ENCODE measurements around the gene PLK2.
A peak's percentile ranks its signal among the peaks of the same experiment; 100 is the strongest.

PLK2 gene

DNA sequence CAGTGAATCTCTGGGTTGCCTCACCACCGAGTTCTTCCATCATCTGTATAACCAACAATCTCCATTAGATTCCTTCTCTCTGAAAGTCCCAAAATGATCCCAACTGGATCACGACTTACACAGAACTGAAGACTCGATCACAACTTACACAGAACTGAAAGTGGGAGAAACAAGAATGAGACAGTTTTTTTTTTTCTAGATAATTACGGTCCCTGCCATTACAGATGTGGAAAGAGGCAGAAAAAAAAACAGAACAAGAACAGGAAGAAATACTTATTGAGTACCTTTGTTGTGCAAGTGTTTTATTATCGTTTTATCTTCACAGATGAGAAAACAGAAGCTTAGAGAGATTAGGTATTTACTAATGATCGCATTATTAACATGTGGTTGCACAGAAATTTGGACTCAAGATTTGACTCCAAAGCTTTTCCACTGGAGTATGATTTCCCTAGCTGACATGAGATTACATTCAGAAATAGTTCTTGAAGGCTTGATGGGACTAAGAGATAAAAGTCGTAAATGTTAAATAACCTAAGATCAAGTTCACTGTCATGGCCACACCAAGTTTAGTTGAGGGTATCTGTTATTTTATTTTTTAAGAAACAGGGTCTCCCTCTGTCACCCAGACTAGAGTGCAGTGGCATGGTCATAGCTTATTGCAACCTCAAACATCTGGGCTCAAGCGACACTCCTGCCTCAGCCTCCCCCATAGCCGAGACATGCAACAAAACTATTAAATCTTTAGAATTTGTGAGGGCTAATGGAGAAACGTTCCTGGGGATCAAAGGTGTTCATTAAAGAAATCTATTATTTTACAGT is 8.9 kb downstream of the PLK2 start:
- TF ChIP-seq, protein P1, sequence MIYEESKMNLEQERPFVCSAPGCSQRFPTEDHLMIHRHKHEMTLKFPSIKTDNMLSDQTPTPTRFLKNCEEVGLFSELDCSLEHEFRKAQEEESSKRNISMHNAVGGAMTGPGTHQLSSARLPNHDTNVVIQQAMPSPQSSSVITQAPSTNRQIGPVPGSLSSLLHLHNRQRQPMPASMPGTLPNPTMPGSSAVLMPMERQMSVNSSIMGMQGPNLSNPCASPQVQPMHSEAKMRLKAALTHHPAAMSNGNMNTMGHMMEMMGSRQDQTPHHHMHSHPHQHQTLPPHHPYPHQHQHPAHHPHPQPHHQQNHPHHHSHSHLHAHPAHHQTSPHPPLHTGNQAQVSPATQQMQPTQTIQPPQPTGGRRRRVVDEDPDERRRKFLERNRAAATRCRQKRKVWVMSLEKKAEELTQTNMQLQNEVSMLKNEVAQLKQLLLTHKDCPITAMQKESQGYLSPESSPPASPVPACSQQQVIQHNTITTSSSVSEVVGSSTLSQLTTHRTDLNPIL (CRISPR knock-in tag; IDR thresholded peaks at IDR 0.05; ENCODE audit: low read depth) = 0 out of 2 replicates have a peak, but pooled peaks have one; percentile 28
- TF ChIP-seq, protein P2, sequence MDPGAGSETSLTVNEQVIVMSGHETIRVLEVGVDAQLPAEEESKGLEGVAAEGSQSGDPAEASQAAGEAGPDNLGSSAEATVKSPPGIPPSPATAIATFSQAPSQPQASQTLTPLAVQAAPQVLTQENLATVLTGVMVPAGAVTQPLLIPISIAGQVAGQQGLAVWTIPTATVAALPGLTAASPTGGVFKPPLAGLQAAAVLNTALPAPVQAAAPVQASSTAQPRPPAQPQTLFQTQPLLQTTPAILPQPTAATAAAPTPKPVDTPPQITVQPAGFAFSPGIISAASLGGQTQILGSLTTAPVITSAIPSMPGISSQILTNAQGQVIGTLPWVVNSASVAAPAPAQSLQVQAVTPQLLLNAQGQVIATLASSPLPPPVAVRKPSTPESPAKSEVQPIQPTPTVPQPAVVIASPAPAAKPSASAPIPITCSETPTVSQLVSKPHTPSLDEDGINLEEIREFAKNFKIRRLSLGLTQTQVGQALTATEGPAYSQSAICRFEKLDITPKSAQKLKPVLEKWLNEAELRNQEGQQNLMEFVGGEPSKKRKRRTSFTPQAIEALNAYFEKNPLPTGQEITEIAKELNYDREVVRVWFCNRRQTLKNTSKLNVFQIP (CRISPR knock-in tag; IDR thresholded peaks at IDR 0.05; ENCODE audit: borderline replicate concordance, low read depth) = no peak

DNA sequence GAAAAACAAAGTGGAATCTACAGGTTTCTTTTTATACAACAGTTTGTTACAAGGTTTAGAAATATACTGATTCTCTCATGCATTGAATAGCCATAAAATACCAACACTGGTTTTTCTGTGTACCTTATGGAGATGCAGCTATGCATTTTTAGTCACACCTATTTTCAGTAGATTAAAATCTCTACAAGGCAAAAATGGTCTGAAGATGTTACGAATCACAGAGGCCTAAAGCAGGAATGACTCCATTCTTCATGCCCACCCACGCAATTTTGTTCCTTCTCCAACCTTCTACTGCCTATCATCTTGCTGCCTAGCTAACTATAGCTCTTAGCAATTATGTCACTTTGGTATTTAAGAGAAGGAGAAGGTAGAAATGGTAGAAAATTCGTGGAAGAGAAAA is 9.9 kb downstream of the PLK2 start:
- TF ChIP-seq ESRRG (CRISPR knock-in tag; IDR thresholded peaks at IDR 0.05) (no peak), PPARA (CRISPR knock-in tag; IDR thresholded peaks at IDR 0.05; ENCODE audit: borderline replicate concordance) (no peak), ZNF8 (CRISPR knock-in tag; IDR thresholded peaks at IDR 0.05) (no peak), RARB (CRISPR knock-in tag; IDR thresholded peaks at IDR 0.05) (no peak), OSR1 (CRISPR knock-in tag; IDR thresholded peaks at IDR 0.05) (no peak), CSDC2 (CRISPR knock-in tag; IDR thresholded peaks at IDR 0.05) (no peak), ZFP3 (CRISPR knock-in tag; IDR thresholded peaks at IDR 0.05) (no peak), ZFP30 (CRISPR knock-in tag; IDR thresholded peaks at IDR 0.05) (no peak), SNAI2 (CRISPR knock-in tag; IDR thresholded peaks at IDR 0.05) (no peak), ZNF565 (CRISPR knock-in tag; conservative IDR thresholded peaks at IDR 0.05; ENCODE audit: low read depth) (no peak)
- TF ChIP-seq, protein P3, sequence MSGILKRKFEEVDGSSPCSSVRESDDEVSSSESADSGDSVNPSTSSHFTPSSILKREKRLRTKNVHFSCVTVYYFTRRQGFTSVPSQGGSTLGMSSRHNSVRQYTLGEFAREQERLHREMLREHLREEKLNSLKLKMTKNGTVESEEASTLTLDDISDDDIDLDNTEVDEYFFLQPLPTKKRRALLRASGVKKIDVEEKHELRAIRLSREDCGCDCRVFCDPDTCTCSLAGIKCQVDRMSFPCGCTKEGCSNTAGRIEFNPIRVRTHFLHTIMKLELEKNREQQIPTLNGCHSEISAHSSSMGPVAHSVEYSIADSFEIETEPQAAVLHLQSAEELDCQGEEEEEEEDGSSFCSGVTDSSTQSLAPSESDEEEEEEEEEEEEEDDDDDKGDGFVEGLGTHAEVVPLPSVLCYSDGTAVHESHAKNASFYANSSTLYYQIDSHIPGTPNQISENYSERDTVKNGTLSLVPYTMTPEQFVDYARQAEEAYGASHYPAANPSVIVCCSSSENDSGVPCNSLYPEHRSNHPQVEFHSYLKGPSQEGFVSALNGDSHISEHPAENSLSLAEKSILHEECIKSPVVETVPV (CRISPR knock-in tag; IDR thresholded peaks at IDR 0.05) = no peak
- ATAC-seq = no peak

More for the DNA sequence above, 8.9 kb downstream of the PLK2 start:
- peak; percentile 9 for ATAC-seq

DNA sequence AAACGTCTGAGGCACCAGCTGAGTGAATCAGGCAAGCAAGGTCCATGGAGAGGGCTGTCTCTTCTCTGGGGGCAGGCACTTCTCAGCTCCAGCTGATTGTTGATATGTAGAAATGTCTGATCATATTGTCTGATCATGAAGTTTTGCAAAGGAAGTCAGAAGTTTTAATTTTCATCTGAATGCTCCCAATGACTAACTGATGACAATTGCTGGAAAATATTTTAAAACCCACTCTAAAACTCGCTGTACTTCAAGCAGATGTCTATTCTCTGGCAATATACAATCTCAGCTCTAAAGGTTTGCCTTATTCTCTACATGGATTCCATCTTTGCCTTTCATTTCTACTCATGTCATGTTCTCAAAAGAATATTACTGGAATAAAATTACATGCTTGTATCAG is 12.7 kb downstream of the PLK2 start:
- TF ChIP-seq ZNF70 (CRISPR knock-in tag; IDR thresholded peaks at IDR 0.05) (no peak), CSDC2 (CRISPR knock-in tag; IDR thresholded peaks at IDR 0.05) (no peak), OSR1 (CRISPR knock-in tag; IDR thresholded peaks at IDR 0.05) (no peak), ESRRG (CRISPR knock-in tag; IDR thresholded peaks at IDR 0.05) (no peak), BACH2 (CRISPR knock-in tag; IDR thresholded peaks at IDR 0.05; ENCODE audit: borderline replicate concordance) (no peak), ZFP3 (CRISPR knock-in tag; IDR thresholded peaks at IDR 0.05) (no peak), TCF4 (CRISPR knock-in tag; IDR thresholded peaks at IDR 0.05; ENCODE audit: borderline replicate concordance) (no peak), PPARA (CRISPR knock-in tag; IDR thresholded peaks at IDR 0.05; ENCODE audit: borderline replicate concordance) (no peak), RARB (CRISPR knock-in tag; IDR thresholded peaks at IDR 0.05) (no peak)
- TF ChIP-seq, protein P4, sequence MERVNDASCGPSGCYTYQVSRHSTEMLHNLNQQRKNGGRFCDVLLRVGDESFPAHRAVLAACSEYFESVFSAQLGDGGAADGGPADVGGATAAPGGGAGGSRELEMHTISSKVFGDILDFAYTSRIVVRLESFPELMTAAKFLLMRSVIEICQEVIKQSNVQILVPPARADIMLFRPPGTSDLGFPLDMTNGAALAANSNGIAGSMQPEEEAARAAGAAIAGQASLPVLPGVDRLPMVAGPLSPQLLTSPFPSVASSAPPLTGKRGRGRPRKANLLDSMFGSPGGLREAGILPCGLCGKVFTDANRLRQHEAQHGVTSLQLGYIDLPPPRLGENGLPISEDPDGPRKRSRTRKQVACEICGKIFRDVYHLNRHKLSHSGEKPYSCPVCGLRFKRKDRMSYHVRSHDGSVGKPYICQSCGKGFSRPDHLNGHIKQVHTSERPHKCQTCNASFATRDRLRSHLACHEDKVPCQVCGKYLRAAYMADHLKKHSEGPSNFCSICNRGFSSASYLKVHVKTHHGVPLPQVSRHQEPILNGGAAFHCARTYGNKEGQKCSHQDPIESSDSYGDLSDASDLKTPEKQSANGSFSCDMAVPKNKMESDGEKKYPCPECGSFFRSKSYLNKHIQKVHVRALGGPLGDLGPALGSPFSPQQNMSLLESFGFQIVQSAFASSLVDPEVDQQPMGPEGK (CRISPR knock-in tag; IDR thresholded peaks at IDR 0.05; ENCODE audit: borderline replicate concordance) = no peak
- TF ChIP-seq, protein P5, sequence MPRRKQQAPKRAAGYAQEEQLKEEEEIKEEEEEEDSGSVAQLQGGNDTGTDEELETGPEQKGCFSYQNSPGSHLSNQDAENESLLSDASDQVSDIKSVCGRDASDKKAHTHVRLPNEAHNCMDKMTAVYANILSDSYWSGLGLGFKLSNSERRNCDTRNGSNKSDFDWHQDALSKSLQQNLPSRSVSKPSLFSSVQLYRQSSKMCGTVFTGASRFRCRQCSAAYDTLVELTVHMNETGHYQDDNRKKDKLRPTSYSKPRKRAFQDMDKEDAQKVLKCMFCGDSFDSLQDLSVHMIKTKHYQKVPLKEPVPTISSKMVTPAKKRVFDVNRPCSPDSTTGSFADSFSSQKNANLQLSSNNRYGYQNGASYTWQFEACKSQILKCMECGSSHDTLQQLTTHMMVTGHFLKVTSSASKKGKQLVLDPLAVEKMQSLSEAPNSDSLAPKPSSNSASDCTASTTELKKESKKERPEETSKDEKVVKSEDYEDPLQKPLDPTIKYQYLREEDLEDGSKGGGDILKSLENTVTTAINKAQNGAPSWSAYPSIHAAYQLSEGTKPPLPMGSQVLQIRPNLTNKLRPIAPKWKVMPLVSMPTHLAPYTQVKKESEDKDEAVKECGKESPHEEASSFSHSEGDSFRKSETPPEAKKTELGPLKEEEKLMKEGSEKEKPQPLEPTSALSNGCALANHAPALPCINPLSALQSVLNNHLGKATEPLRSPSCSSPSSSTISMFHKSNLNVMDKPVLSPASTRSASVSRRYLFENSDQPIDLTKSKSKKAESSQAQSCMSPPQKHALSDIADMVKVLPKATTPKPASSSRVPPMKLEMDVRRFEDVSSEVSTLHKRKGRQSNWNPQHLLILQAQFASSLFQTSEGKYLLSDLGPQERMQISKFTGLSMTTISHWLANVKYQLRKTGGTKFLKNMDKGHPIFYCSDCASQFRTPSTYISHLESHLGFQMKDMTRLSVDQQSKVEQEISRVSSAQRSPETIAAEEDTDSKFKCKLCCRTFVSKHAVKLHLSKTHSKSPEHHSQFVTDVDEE (CRISPR knock-in tag; IDR thresholded peaks at IDR 0.05) = no peak
- TF ChIP-seq, protein P3 (CRISPR knock-in tag; IDR thresholded peaks at IDR 0.05) = no peak
- no peak; the same call in 1 of the 3 replicates for ATAC-seq
